Natural killer cell (primary cell): ENCODE results near the gene CDH13. TPM values are rescaled to one million over a fixed set of nuclear protein-coding genes. Genes with fewer than 3 reads are reported as not detected.

ENCODE experiments used
- ATAC-seq, 3 donors: fragments of 150-1000 bp in 2 of 3; fragments of 200-7000 bp in 1 of 3; cut with Tn5 transposase; 1 replicate in 1 of 3; 2 replicates in 2 of 3; pipeline ENCODE4 v1.10.0; 2021; ENCODE audit warnings: mild to moderate bottlenecking in 2 of 3, moderate library complexity in 2 of 3
- DNase-seq, 2 donors: peaks; one replicate each; pipeline versions ENCODE4 v3.0.0 to v3.0.0-alpha.2; 2013 to 2021; ENCODE audit warnings: mixed read lengths in 1 of 2
- H3K27ac ChIP-seq: one replicate; pipeline ENCODE4 v1.5.1; 2013; ENCODE audit warnings: mild to moderate bottlenecking, low read length
- H3K27me3 ChIP-seq: one replicate; pipeline ENCODE4 v1.6.1; 2013; ENCODE audit warnings: low read length; ENCODE audit not compliant: control insufficient read depth, insufficient read depth
- H3K36me3 ChIP-seq: one replicate; pipeline ENCODE4 v1.6.1; 2013; ENCODE audit warnings: low read length; ENCODE audit not compliant: control insufficient read depth, insufficient read depth
- H3K4me1 ChIP-seq: one replicate; pipeline ENCODE4 v1.6.1; 2013; ENCODE audit warnings: low read length; ENCODE audit not compliant: control insufficient read depth, insufficient read depth
- H3K4me3 ChIP-seq: one replicate; pipeline ENCODE4 v1.5.1; 2013; ENCODE audit warnings: low read length
- H3K9me3 ChIP-seq: one replicate; pipeline ENCODE4 v1.6.1; 2013; ENCODE audit warnings: low read length; ENCODE audit not compliant: control insufficient read depth, insufficient read depth
- H3K27ac Mint-ChIP-seq, 2 donors: one replicate each; pipeline ENCODE4 v1.8.0; 2022; ENCODE audit warnings: mild to moderate bottlenecking in 2 of 2, mixed read lengths in 2 of 2, moderate library complexity in 1 of 2
- H3K27me3 Mint-ChIP-seq, 2 donors: one replicate each; pipeline ENCODE4 v1.8.0; 2022; ENCODE audit warnings: low read depth in 2 of 2, mixed read lengths in 2 of 2
- H3K36me3 Mint-ChIP-seq: one replicate; pipeline ENCODE4 v1.8.0; 2022; ENCODE audit warnings: mixed read lengths
- H3K4me1 Mint-ChIP-seq, 2 donors: one replicate each; pipeline ENCODE4 v1.8.0; 2022; ENCODE audit warnings: mixed read lengths in 2 of 2
- H3K4me3 Mint-ChIP-seq: one replicate; pipeline ENCODE4 v1.8.0; 2022; ENCODE audit warnings: mild to moderate bottlenecking, moderate library complexity, mixed read lengths
- H3K9me3 Mint-ChIP-seq, 2 donors: one replicate each; pipeline ENCODE4 v1.8.0; 2022; ENCODE audit warnings: mixed read lengths in 2 of 2
- WGBS: methylation state at CpG from one replicate; pipeline ENCODE4 v1.1.7; 2013; ENCODE audit warnings: missing lambda C conversion rate; ENCODE audit not compliant: insufficient coverage; 5-methylcytosine and 5-hydroxymethylcytosine counted together
- intact Hi-C: fragments of 100-400 bp; cut with micrococcal nuclease; formaldehyde crosslinking; loops from one replicate; pipeline ENCODE4 v1.14.2; 2022
- total RNA-seq, 4 donors: library from RNA; stranded (reverse); fragments of 120-200 nt in 1 of 4; gene quantifications; one replicate each; pipeline versions ENCODE4 v1.2.3 to v1.2.4, GENCODE V29; 2013 to 2022
- TF ChIP-seq, protein P1 (sequence below): fragments of 200-600 bp; IDR thresholded peaks from one replicate; pipeline ENCODE4 v1.8.0; 2022; ENCODE audit warnings: antibody characterized with exemption

Gene CDH13
- total RNA-seq, 3 donors from 2014 or later (not counting 1 experiment from before 2014, with no cell fraction given) = not detected

DNA sequence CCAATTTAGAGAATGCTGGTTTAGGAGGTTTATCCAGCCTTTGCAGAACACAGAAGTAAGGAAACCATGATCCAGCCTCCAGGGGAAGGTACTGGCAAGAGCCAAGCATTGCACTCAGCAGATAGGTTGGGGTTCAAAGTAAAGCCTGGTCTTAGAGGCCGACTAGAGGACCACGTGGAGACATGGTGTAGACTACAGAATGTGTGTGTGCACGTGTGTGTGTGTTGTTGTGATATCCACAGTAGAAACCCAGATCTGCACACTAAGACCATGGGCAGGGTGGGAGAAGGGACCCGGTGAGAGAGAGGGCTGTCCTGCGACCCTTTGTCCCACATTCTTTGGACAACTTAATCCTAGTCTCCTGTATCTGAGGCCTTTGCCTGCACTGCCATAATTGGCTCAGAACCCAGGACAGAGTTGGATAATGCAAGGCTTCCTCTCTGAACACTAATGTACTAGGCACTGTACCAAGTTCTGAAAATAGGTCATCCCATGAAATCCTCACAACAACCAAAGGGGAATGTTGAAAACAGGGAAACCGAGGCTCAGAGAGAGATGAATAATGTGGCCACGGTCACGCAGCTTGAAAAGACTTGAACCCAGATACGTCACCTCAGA, 855.9 kb downstream of the CDH13 start:
- H3K4me3 ChIP-seq = no peak overlapping the region
- intact Hi-C loops = no loop called here
- no peak overlapping the region for H3K27ac Mint-ChIP-seq
- peaks cover 0 to 2% of the 10 kb centered on the region in 2 donors for H3K27me3 Mint-ChIP-seq
- H3K9me3 ChIP-seq = no peaks in the 10 kb centered on the region
- H3K27me3 ChIP-seq = no peaks in the 10 kb centered on the region
- H3K4me3 Mint-ChIP-seq = no peak overlapping the region
- H3K36me3 ChIP-seq = no peaks in the 10 kb centered on the region
- no peaks in the 10 kb centered on the region for H3K36me3 Mint-ChIP-seq
- TF ChIP-seq, protein P1, sequence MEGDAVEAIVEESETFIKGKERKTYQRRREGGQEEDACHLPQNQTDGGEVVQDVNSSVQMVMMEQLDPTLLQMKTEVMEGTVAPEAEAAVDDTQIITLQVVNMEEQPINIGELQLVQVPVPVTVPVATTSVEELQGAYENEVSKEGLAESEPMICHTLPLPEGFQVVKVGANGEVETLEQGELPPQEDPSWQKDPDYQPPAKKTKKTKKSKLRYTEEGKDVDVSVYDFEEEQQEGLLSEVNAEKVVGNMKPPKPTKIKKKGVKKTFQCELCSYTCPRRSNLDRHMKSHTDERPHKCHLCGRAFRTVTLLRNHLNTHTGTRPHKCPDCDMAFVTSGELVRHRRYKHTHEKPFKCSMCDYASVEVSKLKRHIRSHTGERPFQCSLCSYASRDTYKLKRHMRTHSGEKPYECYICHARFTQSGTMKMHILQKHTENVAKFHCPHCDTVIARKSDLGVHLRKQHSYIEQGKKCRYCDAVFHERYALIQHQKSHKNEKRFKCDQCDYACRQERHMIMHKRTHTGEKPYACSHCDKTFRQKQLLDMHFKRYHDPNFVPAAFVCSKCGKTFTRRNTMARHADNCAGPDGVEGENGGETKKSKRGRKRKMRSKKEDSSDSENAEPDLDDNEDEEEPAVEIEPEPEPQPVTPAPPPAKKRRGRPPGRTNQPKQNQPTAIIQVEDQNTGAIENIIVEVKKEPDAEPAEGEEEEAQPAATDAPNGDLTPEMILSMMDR = no peak
- DNase-seq (no peak), ATAC-seq (no peak)
- 61% methylated on average over 9 of the region's 9 CpGs for WGBS
- H3K9me3 Mint-ChIP-seq = no peaks in the 10 kb centered on the region
- H3K4me1 Mint-ChIP-seq = no peaks in the 10 kb centered on the region
- no peaks in the 10 kb centered on the region for H3K4me1 ChIP-seq
- no peak overlapping the region for H3K27ac ChIP-seq

DNA sequence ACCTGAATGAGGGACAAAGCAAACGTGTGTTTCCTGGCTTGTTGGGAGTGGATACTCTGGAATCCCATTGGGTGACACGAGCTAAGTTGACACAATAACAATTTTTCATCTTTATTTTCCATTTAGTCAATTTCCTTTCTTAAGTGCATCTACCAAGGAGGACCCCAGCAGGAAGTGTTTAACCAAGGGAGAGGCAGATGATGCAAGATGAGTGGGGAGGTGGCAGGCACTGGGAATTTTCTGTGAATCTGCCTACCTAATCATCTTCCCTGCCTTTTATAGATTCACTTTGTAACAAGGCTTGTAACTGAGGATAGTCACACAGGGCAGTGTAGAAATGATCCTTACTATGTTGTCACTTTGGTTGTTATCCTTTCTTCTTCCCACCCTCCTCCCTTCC, 863.3 kb downstream of the CDH13 start:
- DNase-seq (no peak), ATAC-seq (no peak)
- Histone ChIP-seq H3K9me3 (no peaks in the 10 kb centered on the region), H3K36me3 (no peaks in the 10 kb centered on the region), H3K4me3 (no peak overlapping the region), H3K4me1 (no peaks in the 10 kb centered on the region), H3K27ac (no peak overlapping the region), H3K27me3 (no peaks in the 10 kb centered on the region)
- no peaks in the 10 kb centered on the region for H3K9me3 Mint-ChIP-seq
- peaks cover 6 to 10% of the 10 kb centered on the region in 2 donors for H3K27me3 Mint-ChIP-seq
- no peaks in the 10 kb centered on the region for H3K4me1 Mint-ChIP-seq
- H3K36me3 Mint-ChIP-seq = no peaks in the 10 kb centered on the region
- WGBS = 53% methylated on average over 2 of the region's 2 CpGs
- TF ChIP-seq, protein P1 = no peak
- no peak overlapping the region for H3K4me3 Mint-ChIP-seq
- no peak overlapping the region for H3K27ac Mint-ChIP-seq
- intact Hi-C loops = no loop called here

DNA sequence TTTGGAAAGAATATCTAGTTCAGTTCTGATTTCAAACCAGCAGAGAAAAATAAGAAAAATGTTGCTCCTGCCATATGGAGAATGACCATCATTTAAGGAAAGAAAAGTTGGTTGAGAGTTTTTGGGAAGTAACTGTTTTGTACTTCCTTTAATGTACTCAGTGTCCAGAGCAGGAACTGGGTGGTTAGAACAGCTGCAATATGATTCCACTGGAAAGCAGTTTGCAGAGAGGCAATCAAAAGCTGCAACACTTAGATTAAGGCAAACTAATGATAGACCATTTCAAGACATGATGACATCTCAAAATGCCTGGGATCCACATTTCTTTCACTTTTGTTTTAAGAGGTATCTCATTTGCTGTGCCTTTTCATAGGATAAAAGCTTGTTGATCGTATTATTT, 867.7 kb downstream of the CDH13 start:
- H3K4me3 ChIP-seq = no peak overlapping the region
- Mint-ChIP-seq H3K27ac (no peak overlapping the region), H3K36me3 (no peaks in the 10 kb centered on the region), H3K27me3 (peaks cover 0 to 10% of the 10 kb centered on the region in 2 donors), H3K4me3 (no peak overlapping the region), H3K4me1 (no peaks in the 10 kb centered on the region), H3K9me3 (no peaks in the 10 kb centered on the region)
- H3K4me1 ChIP-seq = no peaks in the 10 kb centered on the region
- no peak overlapping the region for H3K27ac ChIP-seq
- TF ChIP-seq, protein P1 = no peak
- H3K36me3 ChIP-seq = no peaks in the 10 kb centered on the region
- no peaks in the 10 kb centered on the region for H3K27me3 ChIP-seq
- 93% methylated on average over 1 of the region's 1 CpG for WGBS
- intact Hi-C loops = no loop called here
- ATAC-seq (no peak), DNase-seq (no peak)
- no peaks in the 10 kb centered on the region for H3K9me3 ChIP-seq

DNA sequence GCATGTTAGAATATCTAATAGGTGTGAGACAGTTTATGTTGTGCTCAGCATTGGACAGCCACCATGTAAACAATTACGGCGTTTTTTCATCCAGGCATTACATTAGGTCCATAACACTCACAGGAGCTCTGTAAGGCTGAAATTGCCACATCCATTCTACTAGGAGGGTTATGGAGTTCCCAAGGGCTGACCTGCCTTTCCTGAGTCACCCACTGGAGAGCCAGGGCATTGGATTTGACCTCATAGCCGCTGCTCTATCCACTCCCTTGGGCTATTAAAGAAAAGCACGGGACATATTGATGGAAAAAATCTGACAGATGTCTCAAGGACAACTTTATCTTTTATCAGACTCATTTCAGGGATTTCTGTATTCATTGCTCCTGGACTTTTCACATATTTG, 874.7 kb downstream of the CDH13 start:
- Histone ChIP-seq H3K4me1 (no peaks in the 10 kb centered on the region), H3K27ac (no peak overlapping the region), H3K27me3 (no peaks in the 10 kb centered on the region), H3K36me3 (no peaks in the 10 kb centered on the region), H3K9me3 (no peaks in the 10 kb centered on the region), H3K4me3 (no peak overlapping the region)
- ATAC-seq = no peak
- no peak for DNase-seq
- Mint-ChIP-seq H3K27me3 (no peaks in the 10 kb centered on the region), H3K36me3 (no peaks in the 10 kb centered on the region), H3K4me3 (no peak overlapping the region), H3K9me3 (no peaks in the 10 kb centered on the region), H3K4me1 (no peaks in the 10 kb centered on the region), H3K27ac (no peak overlapping the region)
- TF ChIP-seq, protein P1 = no peak
- 93% methylated on average over 4 of the region's 4 CpGs for WGBS
- intact Hi-C loops = no loop called here
